Right atrium auricular region (tissue), 2 donors: ENCODE data around the gene CUL4A. TPM values are rescaled to one million over a fixed set of nuclear protein-coding genes. Genes with fewer than 3 reads are reported as not detected.

ENCODE experiments used
- DNase-seq: peaks from one replicate; pipeline ENCODE4 v3.0.0-alpha.2; 2019; ENCODE audit warnings: low spot score
- H3K27ac ChIP-seq, 2 donors: fragments of 200-600 bp; sonication (generic); 1 replicate in 1 of 2; 2 replicates in 1 of 2; pipeline ENCODE4 v1.5.1; 2016 to 2019
- H3K27me3 ChIP-seq, 2 donors: fragments of 200-600 bp; sonication (generic); one replicate each; pipeline versions ENCODE4 v1.5.1 to v1.6.0; 2017 to 2019
- H3K36me3 ChIP-seq: fragments of 200-600 bp; sonication (generic); one replicate; pipeline ENCODE4 v1.5.1; 2016
- H3K4me1 ChIP-seq, 2 donors: fragments of 200-600 bp; sonication (generic); one replicate each; pipeline versions ENCODE4 v1.5.1 to v1.6.0; 2017 to 2019
- H3K4me3 ChIP-seq, 2 donors: fragments of 200-600 bp; sonication (generic); 1 replicate in 1 of 2; 2 replicates in 1 of 2; pipeline ENCODE4 v1.5.1; 2017 to 2019; ENCODE audit warnings: mild to moderate bottlenecking in 1 of 2, moderate library complexity in 1 of 2
- H3K9me3 ChIP-seq, 2 donors: fragments of 200-600 bp; sonication (generic); one replicate each; pipeline ENCODE4 v1.5.1; 2019
- CTCF ChIP-seq, 2 donors: fragments of 200-600 bp; sonication (generic); IDR thresholded peaks; one replicate each; pipeline ENCODE4 v1.5.1; 2019; ENCODE audit warnings: antibody characterized with exemption in 2 of 2
- total RNA-seq, 2 donors: library from RNA; depleted of rRNA; stranded (reverse); fragments of >200 nt; gene quantifications; one replicate each; pipeline ENCODE4 v1.1.0, GENCODE V29; 2016

The CUL4A gene
- total RNA-seq, 2 donors from 2014 or later, result 76.5 to 435 TPM

GRCh38 chr13:113220877-113221276, 11.5 kb downstream of the CUL4A start:
- Histone ChIP-seq H3K36me3 (peaks cover 33% of the 10 kb centered on the region), H3K4me3 (no peak overlapping the region), H3K4me1 (peaks cover 0 to 41% of the 10 kb centered on the region in 2 donors), H3K9me3 (no peaks in the 10 kb centered on the region), H3K27me3 (no peaks in the 10 kb centered on the region), H3K27ac (peak overlapping the region; percentile 84 to 86)
- DNase-seq, result no peak
- peak in 1 of 2 donors; percentile 68 for TF ChIP-seq CTCF (IDR thresholded peaks at IDR 0.05)

- Histone ChIP-seq H3K4me1 (peaks cover 0 to 26% of the 10 kb centered on the region in 2 donors), H3K27ac (no peak overlapping the region), H3K4me3 (no peak overlapping the region), H3K36me3 (peaks cover 44% of the 10 kb centered on the region), H3K27me3 (no peaks in the 10 kb centered on the region), H3K9me3 (no peaks in the 10 kb centered on the region)
- no peak for TF ChIP-seq CTCF (IDR thresholded peaks at IDR 0.05)
- DNase-seq, result no peak
These were observed 13.7 kb downstream of the CUL4A start for GRCh38 chr13:113223070-113223469.

- Histone ChIP-seq H3K9me3 (no peaks in the 10 kb centered on the region), H3K4me3 (no peak overlapping the region), H3K27me3 (no peaks in the 10 kb centered on the region), H3K4me1 (peaks cover 0 to 14% of the 10 kb centered on the region in 2 donors), H3K27ac (peak overlapping the region; percentile 9 to 25), H3K36me3 (peaks cover 55% of the 10 kb centered on the region)
- no peak for TF ChIP-seq CTCF (IDR thresholded peaks at IDR 0.05)
- DNase-seq, result no peak
These were observed 15.1 kb downstream of the CUL4A start for GRCh38 chr13:113224486-113224885.

GRCh38 chr13:113225515-113225914, 16.1 kb downstream of the CUL4A start:
- H3K27ac ChIP-seq, result no peak overlapping the region
- peaks cover 0 to 4% of the 10 kb centered on the region in 2 donors for H3K4me1 ChIP-seq
- no peaks in the 10 kb centered on the region for H3K9me3 ChIP-seq
- no peaks in the 10 kb centered on the region for H3K27me3 ChIP-seq
- H3K4me3 ChIP-seq, result no peak overlapping the region
- H3K36me3 ChIP-seq, result peaks cover 55% of the 10 kb centered on the region
- no peak for DNase-seq
- TF ChIP-seq CTCF (IDR thresholded peaks at IDR 0.05), result no peak

- DNase-seq, result no peak
- no peak overlapping the region for H3K27ac ChIP-seq
- no peaks in the 10 kb centered on the region for H3K4me1 ChIP-seq
- no peak for TF ChIP-seq CTCF (IDR thresholded peaks at IDR 0.05)
- H3K27me3 ChIP-seq, result no peaks in the 10 kb centered on the region
- peaks cover 50% of the 10 kb centered on the region for H3K36me3 ChIP-seq
- H3K9me3 ChIP-seq, result no peaks in the 10 kb centered on the region
- H3K4me3 ChIP-seq, result no peak overlapping the region
These were observed 17.5 kb downstream of the CUL4A start for GRCh38 chr13:113226873-113227450.

GRCh38 chr13:113229161-113229560, 19.7 kb downstream of the CUL4A start:
- no peak overlapping the region for H3K4me3 ChIP-seq
- no peak for DNase-seq
- H3K9me3 ChIP-seq, result no peaks in the 10 kb centered on the region
- H3K36me3 ChIP-seq, result peaks cover 50% of the 10 kb centered on the region
- no peak for TF ChIP-seq CTCF (IDR thresholded peaks at IDR 0.05)
- H3K27ac ChIP-seq, result no peak overlapping the region
- no peaks in the 10 kb centered on the region for H3K27me3 ChIP-seq
- no peaks in the 10 kb centered on the region for H3K4me1 ChIP-seq
